ENCODE data around the gene PEX11A. TPM values are rescaled to one million over a fixed set of nuclear protein-coding genes. Genes with fewer than 3 reads are reported as not detected.

The PEX11A gene
- total RNA-seq, 3 donors from 2014 or later: 42.3 to 64.2 (median 46.1) TPM

DNA sequence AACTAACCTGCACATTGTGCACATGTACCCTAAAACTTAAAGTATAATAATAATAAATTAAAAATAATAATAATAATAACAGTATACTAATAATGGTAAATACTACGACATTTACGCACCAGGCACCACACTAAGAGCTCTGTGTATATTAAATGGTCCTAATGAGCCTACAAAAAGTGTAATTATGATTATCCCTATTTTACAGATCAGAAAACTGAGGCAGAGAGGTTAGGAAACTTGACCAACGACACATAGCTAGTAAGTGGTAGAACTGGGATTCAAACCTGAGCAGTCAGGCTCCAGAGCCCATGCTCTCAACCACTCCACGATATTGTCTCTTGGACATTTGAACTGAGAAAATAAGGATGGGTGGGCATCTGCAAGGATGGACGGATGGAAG, 50.3 kb downstream of the PEX11A start:
- intact Hi-C loops (cut with DNase I; ENCODE audit: low total_unique reads): loop anchor here (10.0 kb wide), 1 partner anchor 115 kb away; the partner anchor contains the start of gene MESP1
- Histone ChIP-seq H3K27ac (no peak overlapping the region), H3K4me1 (no peaks in the 10 kb centered on the region), H3K9me3 (no peaks in the 10 kb centered on the region), H3K4me3 (no peak overlapping the region), H3K36me3 (no peaks in the 10 kb centered on the region), H3K27me3 (no peaks in the 10 kb centered on the region)
- no peak for TF ChIP-seq CTCF (IDR thresholded peaks at IDR 0.05)
- TF ChIP-seq POLR2AphosphoS5 (IDR thresholded peaks at IDR 0.05): no peak
- no peak for TF ChIP-seq POLR2A (IDR thresholded peaks at IDR 0.05)
- DNase-seq (ENCODE audit: low spot score in 2 of 2): no peak

- no peak overlapping the region for H3K4me3 ChIP-seq
- no peaks in the 10 kb centered on the region for H3K27me3 ChIP-seq
- intact Hi-C loops (cut with DNase I; ENCODE audit: low total_unique reads): no loop called here
- no peak for DNase-seq (ENCODE audit: low spot score in 2 of 2)
- TF ChIP-seq POLR2AphosphoS5 (IDR thresholded peaks at IDR 0.05): no peak
- no peaks in the 10 kb centered on the region for H3K36me3 ChIP-seq
- no peaks in the 10 kb centered on the region for H3K4me1 ChIP-seq
- no peaks in the 10 kb centered on the region for H3K9me3 ChIP-seq
- no peak overlapping the region for H3K27ac ChIP-seq
Observed at GRCh38 chr15:89633585-89633984, 57.0 kb downstream of the PEX11A start.

DNA sequence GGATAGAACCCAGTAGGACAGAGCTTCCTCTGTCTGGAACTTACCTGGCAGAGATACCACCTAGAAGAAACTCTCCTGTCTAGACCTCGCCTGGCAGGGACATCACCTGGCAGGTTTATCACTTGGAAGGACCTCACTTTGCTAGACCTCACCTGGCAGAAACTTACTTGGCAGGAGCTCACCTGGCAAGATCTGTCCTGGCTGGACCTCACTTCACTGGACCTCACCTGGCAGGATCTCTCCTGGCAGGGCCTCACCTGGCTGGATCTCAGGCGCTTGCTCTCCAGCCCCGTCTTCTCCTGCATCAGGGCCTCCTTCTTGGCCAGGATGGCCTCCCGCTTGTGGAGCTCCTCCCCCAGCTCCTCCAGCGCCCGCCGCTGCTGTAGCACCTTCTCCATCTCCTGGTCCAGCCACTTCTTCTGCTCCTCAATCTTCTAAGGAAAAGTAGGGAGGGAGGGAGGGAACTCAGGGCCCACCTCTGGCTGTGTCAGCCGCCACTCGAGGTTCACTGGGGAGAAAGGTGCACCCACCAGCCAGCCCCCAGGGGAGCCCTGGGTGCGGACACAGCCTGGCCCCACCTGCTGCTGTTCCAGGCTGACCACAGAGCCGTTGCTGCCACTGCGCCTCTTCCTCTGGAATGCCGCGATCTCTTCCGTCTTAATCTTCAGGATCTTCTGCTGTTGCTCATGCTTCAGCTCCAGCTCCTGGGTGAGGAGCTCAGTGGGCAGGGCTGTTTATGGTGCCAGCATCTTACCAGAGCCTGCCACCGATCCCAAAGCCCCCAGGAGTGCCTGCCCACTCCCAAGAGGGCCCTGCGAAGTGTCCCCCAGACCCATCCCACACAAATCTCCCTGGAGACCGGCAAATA, 57.8 kb downstream of the PEX11A start:
- H3K27me3 ChIP-seq: no peaks in the 10 kb centered on the region
- intact Hi-C loops (cut with DNase I; ENCODE audit: low total_unique reads): no loop called here
- no peak overlapping the region for H3K27ac ChIP-seq
- H3K9me3 ChIP-seq: no peaks in the 10 kb centered on the region
- H3K4me3 ChIP-seq: no peak overlapping the region
- H3K36me3 ChIP-seq: no peaks in the 10 kb centered on the region
- H3K4me1 ChIP-seq: no peaks in the 10 kb centered on the region
- TF ChIP-seq CTCF (IDR thresholded peaks at IDR 0.05): no peak
- TF ChIP-seq POLR2AphosphoS5 (IDR thresholded peaks at IDR 0.05): no peak
- no peak for TF ChIP-seq POLR2A (IDR thresholded peaks at IDR 0.05)
- DNase-seq (ENCODE audit: low spot score in 2 of 2): no peak

DNA sequence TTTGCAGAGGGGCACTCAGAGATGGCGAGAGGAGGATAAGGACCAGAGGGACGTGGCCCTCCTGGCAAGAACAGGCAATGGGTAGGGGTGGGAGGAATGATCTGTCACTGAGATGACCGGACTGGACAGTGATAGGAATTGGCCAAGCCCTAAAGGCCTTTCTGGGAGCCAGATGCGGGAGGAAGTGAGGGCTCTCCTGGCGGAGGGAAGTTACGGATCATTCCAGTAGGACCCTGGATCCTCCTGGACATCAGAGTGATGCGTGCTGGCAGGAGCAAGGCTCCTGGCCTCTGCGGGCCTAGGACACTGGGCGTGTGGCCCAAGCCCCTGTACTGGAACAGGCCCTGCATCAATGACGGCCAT, 58.7 kb downstream of the PEX11A start:
- intact Hi-C loops (cut with DNase I; ENCODE audit: low total_unique reads): no loop called here
- H3K4me1 ChIP-seq: no peaks in the 10 kb centered on the region
- DNase-seq (ENCODE audit: low spot score in 2 of 2): no peak
- H3K27me3 ChIP-seq: no peaks in the 10 kb centered on the region
- no peak overlapping the region for H3K4me3 ChIP-seq
- no peak for TF ChIP-seq POLR2A (IDR thresholded peaks at IDR 0.05)
- H3K27ac ChIP-seq: no peak overlapping the region
- H3K36me3 ChIP-seq: peaks cover 4% of the 10 kb centered on the region
- H3K9me3 ChIP-seq: no peaks in the 10 kb centered on the region

Other genes with a start within 250 kb of the PEX11A start
- 1 to 10 TPM in 1 of 3 donors, under 1 TPM in 2; 0.16 to 1.5 (median 0.66) TPM for gene RHCG, start 194.2 kb downstream of the PEX11A start, total RNA-seq
- gene TICRR, start 115.3 kb downstream of the PEX11A start, total RNA-seq: under 1 TPM in 2 of 3 donors, not detected in 1; 0.15 to 0.16 TPM
- 10 to 100 TPM; 10.1 to 14.4 (median 10.5) TPM for gene KIF7, start 35.3 kb downstream of the PEX11A start, total RNA-seq
- 1,000 to 10,000 TPM in 1 of 3 donors, 100 to 1,000 TPM in 2; 114 to 2,292 (median 132) TPM for gene PLIN1, start 11.4 kb downstream of the PEX11A start, total RNA-seq
- 1 to 10 TPM in 1 of 3 donors, under 1 TPM in 2; 0.80 to 1.0 (median 0.98) TPM for gene WDR93, start 57 bp upstream of the PEX11A start, total RNA-seq
- gene MESP1, start 60.5 kb upstream of the PEX11A start, total RNA-seq: 10 to 100 TPM in 1 of 3 donors, 1 to 10 TPM in 2; 5.9 to 12.8 (median 6.2) TPM
- gene MESP2, start 85.6 kb upstream of the PEX11A start, total RNA-seq: 1 to 10 TPM in 1 of 3 donors, under 1 TPM in 1, not detected in 1; 0.64 to 2.3 TPM
- 100 to 1,000 TPM in 2 of 3 donors, 10 to 100 TPM in 1; 26.5 to 129 (median 106) TPM for gene ANPEP, start 124.1 kb upstream of the PEX11A start, total RNA-seq
- 10 to 100 TPM; 37.4 to 57.4 (median 52.8) TPM for gene AP3S2, start 203.2 kb upstream of the PEX11A start, total RNA-seq
- gene ARPIN, start 222.2 kb upstream of the PEX11A start, total RNA-seq: 10 to 100 TPM; 14.6 to 22.3 (median 17.0) TPM

All from breast epithelium (tissue), 4 donors.